Measurements from ENCODE around the gene LRRC58. TPM values are rescaled to one million over a fixed set of nuclear protein-coding genes. Genes with fewer than 3 reads are reported as not detected.
A peak's percentile ranks its signal among the peaks of the same experiment; 100 is the strongest.

The LRRC58 gene
- total RNA-seq, 1 donor from 2014 or later, result 21.8 TPM

GRCh38 chr3:120350401-120350941 is 1.3 kb upstream of the LRRC58 start:
- Histone ChIP-seq H3K9me3 (no peaks in the 10 kb centered on the region), H3K4me3 (peak overlapping the region; percentile 88), H3K27ac (peak overlapping the region; percentile 90), H3K4me1 (peaks cover 15% of the 10 kb centered on the region), H3K27me3 (no peaks in the 10 kb centered on the region), H3K36me3 (no peaks in the 10 kb centered on the region)
- intact Hi-C loops (cut with DNase I), result no loop called here
- ATAC-seq, result no peak
- no peak for TF ChIP-seq CTCF (IDR thresholded peaks at IDR 0.05)
- no peak for DNase-seq

- TF ChIP-seq CTCF (IDR thresholded peaks at IDR 0.05), result no peak
- Histone ChIP-seq H3K9me3 (no peaks in the 10 kb centered on the region), H3K4me1 (peaks cover 22% of the 10 kb centered on the region), H3K36me3 (no peaks in the 10 kb centered on the region), H3K4me3 (peak overlapping the region; percentile 88), H3K27me3 (no peaks in the 10 kb centered on the region), H3K27ac (peak overlapping the region; percentile 90)
- DNase-seq, result no peak
- intact Hi-C loops (cut with DNase I), result no loop called here
- no peak for ATAC-seq
Observed at GRCh38 chr3:120349855-120350125, 636 bp upstream of the LRRC58 start.

- TF ChIP-seq CTCF (IDR thresholded peaks at IDR 0.05), result no peak
- DNase-seq (no peak), ATAC-seq (no peak)
- Histone ChIP-seq H3K36me3 (no peaks in the 10 kb centered on the region), H3K9me3 (no peaks in the 10 kb centered on the region), H3K4me1 (peaks cover 23% of the 10 kb centered on the region), H3K4me3 (peak overlapping the region; percentile 88), H3K27me3 (no peaks in the 10 kb centered on the region), H3K27ac (peak overlapping the region; percentile 90)
- intact Hi-C loops (cut with DNase I), result no loop called here
Observed at GRCh38 chr3:120348065-120348990, 826 bp downstream of the LRRC58 start.

GRCh38 chr3:120344349-120344748 is 4.8 kb downstream of the LRRC58 start:
- no peaks in the 10 kb centered on the region for H3K36me3 ChIP-seq
- intact Hi-C loops (cut with DNase I), result no loop called here
- peaks cover 6% of the 10 kb centered on the region for H3K9me3 ChIP-seq
- ATAC-seq, result no peak
- TF ChIP-seq CTCF (IDR thresholded peaks at IDR 0.05), result no peak
- DNase-seq, result no peak
- H3K4me1 ChIP-seq, result peaks cover 23% of the 10 kb centered on the region
- H3K27ac ChIP-seq, result no peak overlapping the region
- H3K4me3 ChIP-seq, result no peak overlapping the region
- no peaks in the 10 kb centered on the region for H3K27me3 ChIP-seq

GRCh38 chr3:120341658-120342346 is 7.4 kb downstream of the LRRC58 start:
- intact Hi-C loops (cut with DNase I), result no loop called here
- no peak for TF ChIP-seq CTCF (IDR thresholded peaks at IDR 0.05)
- peaks cover 6% of the 10 kb centered on the region for H3K9me3 ChIP-seq

More at GRCh38 chr3:120341658-120342346, 7.4 kb downstream of the LRRC58 start:
- Histone ChIP-seq H3K27me3 (no peaks in the 10 kb centered on the region), H3K4me3 (no peak overlapping the region), H3K36me3 (no peaks in the 10 kb centered on the region), H3K4me1 (peaks cover 14% of the 10 kb centered on the region), H3K27ac (no peak overlapping the region)
- no peak for ATAC-seq
- DNase-seq, result peak; percentile 40
